ENCODE data around the gene TXNRD2.
A peak's percentile ranks its signal among the peaks of the same experiment; 100 is the strongest.

The TXNRD2 gene

GRCh38 chr22:19902245-19902715, 39.3 kb downstream of the TXNRD2 start:
- DNase-seq: no peak

DNA sequence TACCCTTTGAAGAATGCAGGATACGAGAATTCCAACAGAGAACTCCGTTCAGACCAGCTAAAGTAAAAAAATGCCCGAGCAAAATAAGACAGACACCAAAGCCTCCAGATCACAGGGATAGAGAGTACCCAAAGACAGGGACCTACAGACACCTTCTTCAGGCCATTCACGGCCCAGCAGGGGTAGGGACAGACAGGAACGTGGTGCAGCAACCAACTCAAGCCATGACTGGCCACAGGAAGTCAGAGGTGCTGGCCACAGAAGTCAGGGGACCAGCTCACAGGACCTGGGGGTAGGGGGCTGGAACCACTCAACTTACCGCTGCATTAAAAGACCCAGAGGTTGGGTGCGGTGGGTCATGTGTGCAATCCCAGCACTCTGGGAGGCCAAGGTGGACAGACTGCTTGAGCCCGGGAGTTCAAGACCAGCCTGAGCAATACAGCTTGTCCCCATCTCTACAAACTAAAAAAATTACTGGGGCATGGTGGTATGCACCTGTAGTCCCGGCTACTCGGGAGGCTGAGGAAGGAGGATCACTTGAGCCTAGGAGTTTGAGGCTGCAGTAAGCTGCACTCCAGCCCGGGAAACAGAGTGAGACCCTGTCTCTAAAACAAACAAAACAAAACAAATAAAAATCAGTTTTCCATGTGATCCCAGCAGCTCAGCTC, 39.9 kb downstream of the TXNRD2 start:
- DNase-seq: no peak

DNA sequence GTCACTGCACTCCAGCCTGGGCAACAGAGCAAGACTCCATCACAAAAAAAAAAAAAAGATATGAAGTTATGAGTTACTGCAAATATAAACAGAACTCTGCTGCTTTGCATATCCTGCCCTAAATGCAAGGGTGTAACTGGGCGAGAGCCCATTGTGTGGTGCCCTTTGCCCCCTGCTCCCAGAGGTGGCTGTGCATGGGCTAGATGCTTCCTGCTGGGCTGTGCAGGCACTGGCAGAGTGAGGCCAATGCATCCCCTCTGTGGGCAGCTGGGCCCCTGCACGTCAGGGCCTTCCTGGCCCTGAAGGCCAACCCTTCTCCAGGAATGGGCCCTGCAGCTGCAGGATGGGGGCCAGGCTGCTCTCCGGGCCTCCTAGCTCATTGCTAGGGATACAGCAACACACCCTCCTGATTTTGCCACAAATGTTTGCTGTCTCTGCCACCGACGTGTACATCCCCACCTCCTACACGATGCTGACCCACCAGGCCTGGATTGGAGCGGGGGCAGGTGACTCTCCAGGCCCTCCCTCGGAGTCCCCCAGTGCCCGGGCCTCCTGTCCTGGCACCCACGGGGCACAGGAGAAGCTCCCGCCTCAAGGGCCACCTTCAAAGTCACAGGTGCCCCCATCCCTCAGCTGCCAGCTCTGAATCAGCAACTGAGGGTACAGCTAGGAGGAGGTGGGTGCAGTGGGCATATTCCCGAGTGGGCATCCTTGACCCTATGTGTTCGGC, 40.7 kb downstream of the TXNRD2 start:
- no peak for DNase-seq

DNA sequence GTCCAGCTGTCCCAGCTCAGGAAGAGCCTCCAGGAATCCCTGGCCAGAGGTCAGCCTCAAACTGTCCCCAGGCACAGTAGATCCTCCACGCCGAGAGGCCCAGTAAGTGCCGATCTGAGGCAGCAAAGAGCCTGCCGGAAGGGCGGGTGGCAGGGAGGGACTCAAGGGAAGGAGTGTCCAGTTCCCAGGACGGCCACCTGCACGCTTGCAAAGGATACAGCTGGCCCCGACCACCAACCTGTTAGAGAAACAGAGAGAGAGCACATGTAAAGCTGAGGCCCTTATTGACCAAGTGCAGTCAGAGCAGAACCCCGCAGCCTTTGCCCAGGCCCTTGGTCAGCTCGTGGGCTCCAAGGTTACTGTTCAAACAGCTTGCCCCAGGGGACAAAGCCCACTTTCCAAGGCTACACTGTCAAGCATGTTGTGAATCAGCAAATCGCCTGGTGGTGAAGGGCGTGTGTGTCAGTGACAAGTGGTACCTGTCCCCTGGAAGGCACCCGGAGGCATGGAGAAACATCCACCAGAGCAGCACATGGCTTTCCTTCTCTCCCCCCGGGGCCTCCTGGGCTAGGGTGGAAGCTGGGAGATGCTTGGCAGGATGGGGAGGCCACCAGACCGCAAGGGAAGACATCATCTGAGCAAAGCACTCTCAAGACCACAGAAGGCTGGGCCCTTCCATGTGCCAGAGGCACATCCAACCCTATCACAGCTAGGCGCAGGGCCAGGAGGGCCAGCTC, 42.6 kb downstream of the TXNRD2 start:
- no peak for DNase-seq

GRCh38 chr22:19898145-19898544, 43.5 kb downstream of the TXNRD2 start:
- DNase-seq: no peak

- DNase-seq: no peak
These were observed 43.9 kb downstream of the TXNRD2 start for GRCh38 chr22:19897726-19898125.

- no peak for DNase-seq
These were observed 44.8 kb downstream of the TXNRD2 start for GRCh38 chr22:19896665-19897355.

DNA sequence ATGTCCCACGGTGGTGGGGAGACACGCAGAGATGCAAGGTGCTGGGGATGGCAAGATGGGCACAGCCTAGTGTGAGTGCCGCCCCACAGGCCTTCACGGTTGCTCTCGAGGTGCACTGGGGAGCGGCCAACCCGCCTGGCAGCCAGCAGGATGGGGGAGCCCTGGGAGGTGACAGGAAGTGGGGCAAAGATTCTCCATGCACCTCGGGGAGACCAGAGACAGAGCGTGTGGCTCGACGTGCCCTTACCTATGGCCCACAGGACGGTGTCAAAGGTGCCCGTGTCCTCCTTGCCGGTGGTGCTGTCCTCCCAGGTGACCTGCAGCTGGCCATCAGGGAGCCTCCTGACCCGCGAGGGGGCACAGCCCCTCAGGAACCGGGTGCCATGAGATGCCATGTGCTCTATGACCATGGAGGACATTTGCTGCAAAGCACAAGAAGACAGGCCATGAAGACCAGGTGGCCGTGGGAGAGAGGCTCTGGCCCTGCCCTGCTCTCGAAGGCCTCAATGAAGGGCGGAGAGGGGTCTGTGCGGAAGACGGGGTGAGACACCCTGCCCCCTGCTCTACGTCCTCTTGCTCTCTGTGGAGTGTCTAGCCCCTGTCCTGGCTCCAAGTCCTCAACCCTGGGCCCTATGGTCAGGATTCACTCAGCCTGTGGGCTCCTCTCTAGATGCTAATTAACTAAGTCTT, 46.3 kb downstream of the TXNRD2 start:
- DNase-seq: no peak

- no peak for DNase-seq
These were observed 48.3 kb downstream of the TXNRD2 start for GRCh38 chr22:19893363-19893762.

DNA sequence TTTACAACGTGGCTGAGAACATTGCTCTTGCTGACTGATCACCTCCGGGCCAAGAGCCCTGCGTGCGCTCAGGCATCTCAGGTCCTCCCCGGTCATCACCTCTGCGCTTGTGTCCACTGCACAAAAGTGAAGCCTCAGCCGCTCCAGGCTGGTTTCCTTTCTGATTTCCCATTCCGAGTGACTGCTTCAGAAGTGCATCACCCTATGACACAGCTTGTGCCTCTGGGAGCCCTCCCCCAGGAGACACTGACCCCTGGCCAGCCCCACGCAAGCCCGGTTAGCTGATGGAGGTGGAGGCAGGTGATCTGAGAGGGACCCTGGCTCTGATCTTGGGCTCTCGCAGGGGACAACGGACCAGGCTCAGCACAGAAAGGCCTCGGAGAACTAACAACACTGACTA, 48.7 kb downstream of the TXNRD2 start:
- no peak for DNase-seq

DNA sequence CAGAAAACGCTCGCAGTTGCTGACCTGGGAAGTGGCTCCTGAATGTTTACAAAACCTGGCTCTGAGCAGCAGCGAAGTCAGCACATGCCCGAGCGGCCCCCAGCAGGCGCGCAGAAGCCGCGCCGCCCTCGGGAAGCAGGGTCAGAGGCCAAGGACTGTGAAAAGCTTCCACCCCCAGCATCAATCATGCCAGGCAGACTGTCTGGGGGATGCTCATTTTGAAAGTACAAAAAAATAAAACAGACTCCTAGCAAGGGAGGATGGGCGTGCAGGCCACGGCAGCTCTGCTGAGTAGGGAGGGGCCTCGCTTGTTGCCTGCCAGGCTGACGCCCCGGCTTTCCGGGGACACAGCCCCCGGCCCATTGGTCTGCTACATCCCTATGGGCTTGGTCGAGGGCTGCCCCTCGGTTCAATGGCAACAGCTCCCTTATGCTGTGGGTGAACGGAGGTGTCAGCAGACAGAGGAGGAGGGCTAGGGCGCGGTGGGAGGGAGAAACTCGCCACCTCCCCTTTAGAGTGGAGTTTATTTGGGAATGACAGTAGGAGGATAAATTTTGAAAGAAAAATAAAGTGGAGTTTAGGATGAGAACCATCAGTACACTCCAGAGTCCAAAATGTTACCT, 49.2 kb downstream of the TXNRD2 start:
- DNase-seq: no peak

GRCh38 chr22:19891317-19892256, 50.0 kb downstream of the TXNRD2 start:
- DNase-seq: peak; percentile 84

- DNase-seq: no peak
These were observed 50.9 kb downstream of the TXNRD2 start for GRCh38 chr22:19890502-19891316.

DNA sequence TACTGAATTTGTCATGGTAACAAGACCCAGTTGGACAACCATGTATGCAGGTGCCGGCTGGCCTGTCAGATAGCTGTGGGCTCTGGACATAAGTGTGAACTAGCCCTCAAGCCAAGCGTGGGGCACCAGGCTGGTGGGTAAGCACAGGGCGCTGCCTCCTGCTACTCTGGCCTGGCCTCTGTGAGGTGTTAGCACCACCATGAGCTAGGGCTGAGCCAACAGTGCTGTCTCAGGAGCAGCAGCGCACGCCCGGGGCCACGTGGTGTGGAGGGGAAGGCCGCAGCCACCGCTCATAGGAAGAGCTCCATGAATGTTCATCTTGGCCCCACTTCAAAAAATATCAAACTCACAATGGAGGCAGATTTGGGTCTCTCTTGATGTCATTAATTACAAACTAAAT, 51.7 kb downstream of the TXNRD2 start:
- no peak for DNase-seq

DNA sequence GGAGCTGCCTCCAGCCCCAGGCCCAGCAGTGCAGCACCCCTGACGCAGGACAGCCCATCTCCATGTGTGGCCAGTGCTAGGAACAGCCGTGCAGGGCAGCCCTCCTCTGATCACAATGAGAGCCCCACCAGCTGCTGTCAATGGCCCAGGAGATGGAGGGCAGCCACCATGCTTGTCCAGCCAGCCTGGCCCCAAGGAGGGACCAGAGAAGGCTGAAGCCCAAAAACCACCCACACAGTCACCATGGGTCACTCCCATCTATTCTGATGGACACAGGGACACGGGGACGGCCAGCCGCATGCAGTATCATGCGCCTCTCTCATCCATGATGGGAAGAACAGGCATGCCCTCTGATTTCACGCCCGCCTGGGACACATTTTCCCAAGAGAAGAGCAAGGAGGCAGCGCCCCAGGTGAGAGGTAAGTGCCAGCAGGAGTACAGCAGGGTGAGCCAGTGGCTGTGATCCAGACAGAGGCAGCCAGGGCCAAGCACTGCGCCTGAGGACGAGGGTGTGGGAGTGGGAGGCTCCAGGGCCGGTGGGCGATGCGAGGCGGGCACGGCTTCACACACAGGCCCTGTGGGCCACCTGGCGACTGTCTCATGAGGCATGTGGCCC, 53.4 kb downstream of the TXNRD2 start:
- no peak for DNase-seq

GRCh38 chr22:19887256-19887985, 54.2 kb downstream of the TXNRD2 start:
- no peak for DNase-seq

DNA sequence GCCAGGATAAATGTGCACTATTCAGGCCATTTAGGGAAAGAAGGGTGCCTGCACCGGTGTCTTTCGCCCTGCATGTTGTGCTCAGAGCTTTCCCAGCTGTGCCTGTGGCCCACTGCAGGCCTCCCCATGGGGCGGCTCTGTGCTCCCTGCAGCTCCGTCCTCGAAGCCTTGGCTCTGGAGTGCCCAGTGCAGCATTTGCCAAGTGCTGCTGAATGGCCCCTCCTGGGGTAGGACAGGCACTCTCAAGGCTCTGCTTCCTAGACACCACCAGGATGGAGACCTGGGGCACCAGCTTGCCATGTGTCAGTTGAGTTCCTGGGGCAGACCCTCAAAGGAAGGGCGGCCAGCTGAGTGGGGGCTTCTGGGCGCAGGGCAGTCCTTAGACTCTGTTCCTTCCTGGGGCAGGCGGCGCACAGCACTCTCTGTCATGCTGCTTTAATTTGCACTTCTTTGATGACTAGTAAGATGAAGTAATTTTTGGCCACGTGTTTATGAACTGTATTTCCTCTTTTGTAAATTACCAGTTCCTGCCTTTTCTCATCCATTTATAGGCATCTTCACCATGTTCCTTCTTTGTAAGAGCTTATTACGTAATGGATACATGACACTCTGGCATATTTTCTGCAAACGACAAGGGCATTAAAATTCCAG, 54.9 kb downstream of the TXNRD2 start:
- peak; percentile 60 for DNase-seq
